Stimulated activated CD4-positive, alpha-beta T cell treated with anti-CD3 and anti-CD28 coated beads, Interleukin-1b, Interleukin-23, amount 100 ng/mL, for 4 hours (primary cell): ENCODE measurements around the gene PLXNA1.

Source experiments
- DNase-seq, 2 donors: peaks; one replicate each; pipeline ENCODE4 v3.0.0-alpha.2; 2020; ENCODE audit warnings: low read depth in 2 of 2

PLXNA1 gene

DNA sequence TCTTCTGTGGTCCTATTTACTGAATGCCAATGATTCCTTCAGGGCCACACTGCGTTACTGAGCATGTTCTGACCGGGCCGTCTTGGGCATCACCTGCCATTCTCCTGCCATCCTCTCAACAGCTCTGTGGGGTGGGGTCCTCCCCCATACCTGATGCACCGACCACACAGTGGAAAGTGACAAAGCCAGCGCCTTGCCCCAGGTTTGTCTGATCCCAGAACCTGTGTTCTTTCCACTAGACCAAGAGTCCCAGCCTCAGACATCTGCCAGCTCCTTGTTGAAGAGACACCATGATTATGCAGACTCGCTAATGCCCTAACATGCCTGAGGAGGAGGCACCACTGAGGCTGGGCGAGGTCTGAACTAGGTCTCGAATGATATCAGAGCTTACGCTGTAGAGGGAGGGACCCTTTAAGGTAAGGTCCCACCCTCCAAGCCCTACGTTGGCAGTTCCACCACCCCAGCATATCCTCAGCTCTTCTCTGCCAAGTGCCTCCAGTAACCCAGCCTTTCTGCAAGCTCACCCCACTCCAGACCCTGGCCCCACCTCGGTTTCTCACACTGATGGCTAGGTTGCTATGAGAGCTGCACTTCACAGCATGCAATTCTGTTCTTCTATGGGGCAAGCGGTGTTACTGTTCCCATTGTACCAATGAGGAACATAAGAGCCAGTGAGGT is 29.8 kb upstream of the PLXNA1 start:
- no peak for DNase-seq

DNA sequence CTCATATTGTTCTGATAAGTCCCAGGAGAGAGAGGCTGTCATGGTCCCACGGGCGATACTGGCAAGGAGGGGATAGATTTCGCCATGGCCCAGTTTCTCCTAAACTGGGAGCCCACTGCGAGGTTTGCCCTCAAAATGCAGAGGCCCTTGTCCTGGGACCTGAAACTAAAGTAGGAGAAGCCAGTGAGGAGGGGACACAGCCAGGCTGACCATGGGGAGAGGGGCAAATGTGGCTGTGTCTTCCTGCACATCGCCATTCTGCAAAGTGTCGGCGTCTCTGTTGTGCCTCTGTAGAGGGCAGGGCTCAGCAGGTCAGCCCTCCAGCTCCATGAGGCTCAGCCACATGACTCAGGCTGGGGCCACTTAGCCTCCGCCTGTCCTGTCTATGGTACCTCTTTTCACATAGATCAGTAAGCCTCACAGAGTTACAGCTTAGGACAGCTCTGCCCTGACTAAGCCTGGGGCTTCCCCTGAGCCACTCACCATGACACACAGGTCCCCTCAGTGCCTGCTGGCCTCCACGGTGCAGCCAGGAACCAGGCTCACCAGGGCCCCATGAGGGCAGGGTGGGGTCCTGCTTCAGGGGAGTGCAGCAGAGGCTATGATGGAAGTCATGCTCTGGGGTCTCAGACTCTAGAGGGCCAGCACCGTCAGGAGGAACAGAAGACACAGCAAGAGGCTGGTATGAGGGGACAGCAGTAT is 28.6 kb upstream of the PLXNA1 start:
- no peak for DNase-seq

DNA sequence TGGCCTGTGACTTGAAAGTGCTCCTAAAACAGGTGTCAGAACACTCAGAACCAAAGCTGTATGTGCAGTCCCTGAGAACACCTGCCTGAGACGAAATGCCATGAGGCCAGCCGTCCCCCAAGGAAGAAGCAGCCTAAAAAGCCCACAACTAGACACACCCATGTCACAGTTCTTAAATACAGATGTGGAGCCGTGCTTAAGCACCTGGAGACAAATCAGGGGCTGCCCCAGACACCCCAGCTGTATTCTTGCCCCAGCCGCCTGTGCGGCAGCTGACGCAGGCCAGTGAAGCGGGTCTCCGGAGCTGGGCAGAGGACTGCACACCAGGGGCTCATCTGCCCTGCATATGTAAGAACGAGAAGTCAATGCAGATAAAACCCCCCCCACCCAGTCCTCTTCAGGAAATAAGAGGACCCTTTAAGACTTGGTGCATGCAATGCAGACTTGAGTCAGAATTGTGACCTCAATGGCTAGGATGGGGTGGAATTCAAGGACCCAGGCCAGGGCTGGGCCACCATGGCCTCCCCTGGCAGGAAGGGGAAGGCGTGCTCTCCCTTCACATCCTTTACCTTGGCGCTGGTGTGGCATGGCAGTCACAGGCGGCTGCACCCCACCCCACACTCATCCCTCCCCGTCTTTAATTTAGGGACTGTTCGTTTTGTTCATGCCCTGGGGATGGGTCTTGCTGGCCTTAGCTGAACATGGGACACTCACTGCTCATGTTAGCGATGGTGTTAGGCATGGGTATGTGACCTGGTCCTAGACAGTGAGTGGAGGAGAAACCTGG is 27.7 kb upstream of the PLXNA1 start:
- no peak for DNase-seq

DNA sequence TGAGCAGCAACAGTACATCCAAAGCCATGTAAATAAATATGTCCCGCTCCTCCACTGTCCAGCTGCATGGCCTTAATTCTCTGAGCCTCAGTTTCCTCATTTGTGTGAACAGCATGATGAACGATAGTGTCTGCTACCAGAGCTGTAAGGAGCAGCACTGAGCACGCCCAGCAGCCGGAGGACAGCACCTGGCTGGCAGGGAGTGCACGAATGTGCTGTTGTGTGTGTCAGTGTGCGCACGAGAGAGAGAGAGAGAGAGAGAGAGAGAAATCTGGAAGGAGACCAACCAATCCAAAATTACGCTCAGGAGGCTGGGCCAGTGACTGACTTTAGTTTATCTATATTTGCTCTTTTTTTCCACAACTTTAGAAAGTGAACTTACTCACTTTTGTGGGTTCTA is 26.6 kb upstream of the PLXNA1 start:
- DNase-seq: no peak

DNA sequence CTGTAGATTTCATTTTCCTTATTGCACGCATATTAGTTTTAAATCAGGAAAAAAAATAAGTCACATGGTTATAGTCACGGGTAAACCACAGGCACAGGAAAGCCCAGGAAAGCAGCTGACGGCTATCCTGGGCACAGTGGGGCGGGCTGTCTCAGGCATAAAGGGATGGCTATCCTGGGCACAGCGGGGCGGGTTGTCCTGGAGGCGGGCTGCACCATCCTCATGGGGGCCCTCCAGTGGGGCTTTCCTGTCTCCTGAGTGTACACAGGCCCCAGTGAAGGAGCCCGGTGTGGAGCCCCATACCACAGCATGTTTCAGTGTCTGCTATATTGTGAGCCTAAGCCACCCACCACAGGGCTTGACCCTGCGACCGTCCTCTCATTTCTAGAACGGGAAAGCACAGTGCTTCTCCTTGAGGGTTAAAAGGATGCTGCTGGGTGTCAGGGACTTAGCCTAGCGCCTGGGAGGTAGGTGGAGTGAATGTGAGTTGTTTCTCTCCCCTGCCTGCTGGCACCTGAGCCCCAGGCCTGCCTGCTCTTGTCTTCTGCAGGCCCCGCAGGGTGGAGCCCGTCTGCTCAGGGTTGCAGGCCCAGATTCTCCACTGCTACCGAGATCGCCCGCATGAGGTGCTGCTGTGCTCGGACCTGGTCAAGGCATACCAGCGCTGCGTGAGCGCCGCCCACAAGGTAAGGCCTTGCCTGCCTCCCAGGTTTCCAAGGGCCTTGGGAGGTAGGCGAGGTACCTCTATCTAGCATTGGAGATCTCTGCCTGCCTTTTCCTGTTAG is 25.9 kb upstream of the PLXNA1 start:
- DNase-seq: no peak

DNA sequence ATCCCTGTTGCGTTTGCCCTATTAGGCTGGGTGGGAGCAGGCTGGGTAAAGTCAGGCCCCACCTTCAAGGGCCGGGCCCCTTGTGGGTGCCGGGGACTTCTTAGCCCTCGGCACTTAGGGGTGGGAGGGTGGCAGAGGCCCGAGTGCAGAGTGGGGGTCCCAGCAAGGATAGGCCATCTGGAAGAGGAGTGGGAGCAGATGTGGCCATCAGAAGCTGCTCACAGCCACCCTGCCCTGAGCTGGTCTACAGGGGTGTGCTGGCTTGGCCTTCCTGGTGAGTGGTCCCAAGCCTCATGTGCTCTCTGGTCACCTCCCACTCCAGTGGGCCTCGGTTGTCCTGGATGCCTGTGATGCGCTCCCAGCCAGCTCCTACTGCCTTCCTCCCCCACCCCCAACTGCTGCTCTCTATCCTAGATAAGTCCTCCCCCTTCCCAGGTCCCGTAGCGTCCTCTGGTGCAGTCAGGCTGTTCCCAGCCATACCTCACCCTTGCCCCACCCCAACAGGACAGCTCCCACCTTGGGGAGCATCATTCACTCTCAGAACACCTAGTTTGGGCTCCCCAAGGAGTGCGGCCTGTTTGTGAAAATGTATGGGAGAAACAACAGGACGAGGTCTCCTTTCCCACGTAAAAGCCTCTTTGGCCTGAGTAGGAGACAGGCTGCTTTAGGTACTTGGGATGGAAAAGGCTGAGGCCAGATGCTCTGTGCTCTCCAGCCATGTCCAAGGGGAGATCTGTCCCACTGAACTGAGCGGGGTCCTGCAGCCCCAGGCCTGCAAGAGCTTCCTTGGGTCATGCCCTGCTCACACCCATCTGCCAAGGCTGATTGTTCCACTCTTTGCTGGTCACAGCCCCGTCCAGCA is 24.9 kb upstream of the PLXNA1 start:
- DNase-seq: no peak

DNA sequence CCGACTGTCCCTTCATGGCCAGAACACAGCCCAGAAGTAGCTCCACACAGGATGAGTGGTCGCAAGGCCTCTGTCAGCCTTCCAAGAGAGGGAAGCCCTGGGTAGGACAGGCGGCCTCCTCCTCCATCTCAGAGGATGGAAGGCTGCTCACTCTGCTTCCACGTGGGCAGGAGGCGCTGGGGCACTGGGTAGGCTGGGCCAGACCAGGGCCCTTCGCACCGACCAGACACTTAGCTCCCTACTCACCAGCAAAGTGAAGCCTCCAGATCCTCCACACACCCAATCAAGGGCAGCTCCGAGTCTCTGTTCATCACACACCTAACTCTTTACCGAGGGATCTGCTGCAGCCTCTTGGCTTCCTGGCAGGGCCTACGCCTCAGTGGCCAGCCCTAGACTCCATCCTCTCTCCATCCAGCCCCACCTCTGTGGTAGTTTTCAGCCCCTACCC is 24.3 kb upstream of the PLXNA1 start:
- no peak for DNase-seq

DNA sequence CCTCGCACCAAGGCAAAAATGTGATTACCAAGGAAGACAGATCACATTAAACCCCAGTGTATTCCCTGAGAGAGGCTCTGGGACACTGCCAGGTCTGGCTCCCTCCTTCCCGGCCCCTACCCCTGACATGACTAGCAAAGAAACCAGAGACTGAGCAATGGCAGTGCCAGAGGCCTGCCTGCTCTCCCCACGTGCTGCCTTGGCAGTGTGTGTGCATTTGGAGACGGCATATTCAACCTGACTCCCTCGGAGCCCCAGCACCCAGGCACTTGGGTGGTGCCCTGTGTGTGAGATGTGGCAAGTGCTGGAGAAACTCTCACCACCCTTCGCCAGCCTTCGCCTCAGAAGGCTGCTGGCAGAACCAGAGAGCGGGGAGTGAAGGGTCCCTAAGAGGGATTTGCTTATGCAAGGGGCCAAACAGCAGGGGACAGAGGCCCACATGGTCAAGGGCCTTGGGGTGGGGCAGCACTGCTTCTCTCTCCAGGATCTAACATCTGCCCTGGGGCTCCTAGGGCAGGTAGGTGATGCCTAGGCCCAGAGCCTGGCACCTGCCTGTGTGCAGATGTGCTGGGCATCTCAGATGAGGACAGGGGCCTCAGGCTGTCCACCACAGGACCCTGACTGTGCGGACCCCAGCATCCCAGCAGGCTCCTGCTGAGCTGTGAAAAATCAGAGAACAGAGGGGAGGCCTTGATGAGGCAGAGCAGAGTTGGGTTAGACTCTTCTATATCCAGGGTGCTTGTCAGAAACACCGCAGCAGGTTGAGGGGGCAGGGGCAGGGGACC is 23.6 kb upstream of the PLXNA1 start:
- no peak for DNase-seq

DNA sequence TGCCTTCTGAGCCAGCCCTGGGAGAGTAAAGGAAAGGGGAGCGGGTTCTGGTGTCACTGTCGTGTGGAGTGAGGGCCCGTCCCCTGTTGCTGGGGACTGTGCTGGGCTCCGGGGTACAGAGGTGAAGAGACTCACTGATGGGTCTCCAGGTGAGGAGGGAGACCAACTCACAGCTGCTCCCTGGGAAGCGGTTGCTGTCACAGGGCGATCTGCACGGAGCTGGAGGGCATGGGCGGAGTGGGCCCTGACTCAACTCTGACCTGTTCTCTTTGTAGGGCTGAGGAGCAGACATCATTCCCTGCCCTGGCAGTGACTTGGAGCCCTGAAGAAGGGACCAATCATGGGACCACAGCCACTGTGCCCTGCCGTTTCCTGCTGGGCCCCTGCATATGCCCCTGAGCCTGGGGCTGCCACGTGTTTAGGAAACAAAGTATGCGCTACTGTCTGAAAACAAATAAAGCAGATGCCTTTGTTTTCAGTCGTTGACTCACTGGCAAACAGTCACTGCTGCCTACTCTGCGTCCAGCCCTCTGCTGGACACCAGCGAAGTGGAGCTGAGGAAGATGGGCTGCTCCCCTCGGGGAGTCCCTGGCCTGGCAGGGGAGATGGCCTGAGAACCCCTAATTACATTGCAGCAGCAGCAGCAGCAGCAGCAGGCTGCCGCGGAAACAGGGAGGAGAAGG is 22.9 kb upstream of the PLXNA1 start:
- DNase-seq: no peak

DNA sequence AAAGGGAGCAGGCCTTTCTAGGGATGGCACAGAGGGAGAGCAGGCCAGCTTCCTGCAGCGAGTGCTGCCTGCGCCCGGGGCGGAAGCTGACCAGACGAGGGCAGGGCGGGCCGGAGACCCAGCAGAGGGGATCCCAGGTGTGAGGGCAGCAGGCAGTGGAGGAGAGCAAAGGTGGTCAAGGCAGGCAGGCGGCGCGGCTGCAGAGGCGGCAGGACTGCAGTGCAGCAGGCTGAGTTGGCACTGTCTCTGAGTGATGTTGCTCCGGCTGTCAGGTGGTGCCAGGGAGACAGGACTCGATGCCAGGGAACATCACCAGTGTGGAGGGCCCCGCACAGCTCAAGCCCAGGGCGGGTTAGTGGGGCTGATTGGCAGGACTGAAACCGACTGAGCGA is 22.3 kb upstream of the PLXNA1 start:
- DNase-seq: no peak

DNA sequence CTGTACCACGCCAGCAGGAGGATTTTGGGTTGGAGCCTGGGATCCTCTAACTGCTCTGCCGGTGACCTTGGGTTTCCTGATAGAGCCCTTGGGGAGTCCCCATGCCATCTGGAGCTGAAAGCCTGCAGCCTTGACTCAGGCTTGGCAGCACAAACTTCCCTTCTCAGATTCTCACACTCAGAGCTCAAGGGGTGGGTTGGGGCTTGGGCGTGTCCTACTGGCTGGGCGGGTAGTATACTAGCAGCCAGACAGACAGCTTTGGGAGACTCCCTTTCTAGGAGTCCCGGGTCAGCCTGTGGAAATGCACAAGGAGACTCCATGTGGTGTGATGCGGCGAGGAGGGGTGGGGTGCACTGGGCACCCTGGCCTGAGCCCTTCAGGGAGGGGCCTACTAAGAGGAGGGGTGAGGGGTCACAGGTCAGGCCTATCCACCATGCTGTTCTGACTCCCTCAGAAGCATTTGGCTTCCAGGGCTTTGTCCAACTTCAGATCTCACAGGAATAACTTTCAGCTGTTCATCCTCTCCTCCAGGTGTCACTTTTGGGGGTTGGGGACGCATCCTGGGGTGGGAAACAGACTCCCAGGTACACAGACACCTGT is 21.6 kb upstream of the PLXNA1 start:
- no peak for DNase-seq

DNA sequence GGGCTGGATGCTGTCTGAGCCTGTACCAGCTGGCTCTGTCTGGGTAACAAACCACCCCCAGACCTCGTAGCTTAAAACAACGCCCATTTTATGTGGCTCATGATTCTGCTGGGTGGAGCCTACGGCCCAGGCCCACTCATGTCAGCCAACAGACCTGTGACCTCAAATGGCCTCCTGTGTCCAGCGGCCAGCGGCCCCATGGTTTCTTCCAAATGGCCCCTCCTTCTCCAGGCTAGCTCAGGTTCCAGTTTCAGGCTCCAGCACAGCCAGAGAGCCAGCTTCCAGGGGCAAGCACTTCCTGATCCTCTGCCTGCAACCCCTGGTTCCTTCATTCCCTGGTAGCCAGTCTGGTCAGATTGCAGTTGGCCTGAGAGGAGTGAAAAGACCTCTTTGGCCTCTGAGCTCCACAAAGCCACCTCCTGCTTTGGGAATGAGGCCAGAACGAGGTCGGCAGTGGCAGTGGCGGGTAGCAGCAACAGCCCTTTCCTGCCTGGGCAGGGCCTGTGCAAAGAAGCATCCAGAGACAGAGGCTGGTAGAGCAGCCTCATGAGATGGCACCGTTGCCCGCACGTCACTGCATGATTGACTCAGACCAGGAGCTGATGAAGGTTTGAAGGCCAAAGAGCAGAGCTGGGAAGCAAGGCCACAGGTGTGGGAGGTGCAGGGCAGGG is 21.0 kb upstream of the PLXNA1 start:
- no peak for DNase-seq

DNA sequence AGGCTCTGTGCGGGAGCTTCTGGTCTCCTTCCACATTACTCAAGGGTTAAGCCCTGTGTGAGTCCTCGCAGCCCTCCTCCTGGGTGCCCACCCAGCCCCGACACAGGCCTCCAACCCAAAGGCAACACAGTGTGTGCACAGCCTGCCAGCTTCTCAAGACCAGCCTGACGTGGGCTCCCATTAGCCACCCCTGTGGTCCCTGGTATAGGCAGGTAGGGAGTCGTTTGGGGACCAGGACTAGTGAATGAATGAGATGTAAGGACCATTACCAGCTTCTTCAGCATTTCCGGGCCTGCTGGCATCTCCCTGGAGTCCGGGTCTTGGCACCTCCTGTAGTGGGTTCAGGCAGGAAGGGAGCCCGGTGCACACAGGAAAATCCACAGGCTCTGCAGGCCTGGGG is 20.2 kb upstream of the PLXNA1 start:
- no peak for DNase-seq

DNA sequence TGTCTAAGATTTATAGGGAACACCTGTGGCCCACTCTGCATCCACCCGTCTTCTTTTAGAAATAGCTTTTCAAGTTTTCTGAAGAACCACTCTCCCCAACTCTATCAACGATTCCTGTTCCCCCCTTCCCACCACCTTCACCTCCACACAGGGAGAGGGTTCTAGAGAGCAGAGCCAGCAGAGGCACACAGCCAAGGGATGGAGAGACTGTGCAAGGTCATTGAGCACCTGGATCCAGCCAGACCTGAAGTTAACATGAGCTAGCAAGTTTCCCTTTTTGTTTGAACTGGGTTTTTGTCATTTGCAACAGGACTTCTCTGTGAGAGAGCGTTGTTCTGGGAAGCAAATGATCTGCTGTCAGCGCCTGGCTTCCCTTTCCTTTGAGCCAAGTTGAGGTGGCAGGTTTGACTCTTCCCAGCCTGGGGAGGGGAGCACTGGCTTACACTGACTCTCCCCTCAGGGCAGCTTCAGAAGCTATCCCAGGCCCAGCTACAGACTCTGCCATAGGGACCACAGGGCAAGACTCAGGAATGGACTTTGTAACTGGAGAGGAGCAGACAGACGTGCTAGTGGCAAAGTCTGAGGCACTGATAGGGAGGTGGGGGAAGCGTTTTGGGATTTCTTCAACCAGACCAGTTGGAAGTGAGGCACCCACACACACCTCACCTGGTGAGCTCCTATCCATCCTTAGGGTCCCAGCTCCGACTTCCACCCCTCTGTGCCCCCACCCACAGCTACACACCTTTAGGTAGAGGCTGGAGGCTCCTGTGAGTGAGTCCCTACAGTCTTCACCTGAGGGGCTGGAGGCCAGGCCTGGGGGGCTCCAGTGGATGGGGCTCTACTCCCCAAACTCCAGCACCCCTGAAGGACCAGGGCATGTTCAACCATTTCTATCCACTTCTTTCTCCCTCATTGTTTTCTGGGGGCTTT is 19.4 kb upstream of the PLXNA1 start:
- no peak for DNase-seq

DNA sequence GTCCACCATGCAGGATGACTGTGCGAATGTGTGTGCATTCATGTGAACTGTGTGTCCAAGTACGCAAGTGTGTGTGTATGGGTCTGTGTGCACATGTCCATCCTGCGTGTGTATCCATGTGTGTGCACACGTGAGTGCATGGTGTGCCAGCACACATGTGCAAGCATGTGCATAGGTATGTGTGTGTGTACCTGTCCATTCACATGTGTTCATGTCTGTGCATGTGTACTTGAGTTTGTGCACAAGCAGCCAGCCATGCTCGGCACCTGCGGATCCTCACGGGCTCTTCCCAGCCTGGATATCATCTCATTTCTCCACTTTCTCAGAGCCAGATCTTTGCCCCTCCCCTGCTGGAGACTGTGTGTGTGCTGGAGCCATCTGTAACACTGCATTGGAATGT is 18.7 kb upstream of the PLXNA1 start:
- no peak for DNase-seq

DNA sequence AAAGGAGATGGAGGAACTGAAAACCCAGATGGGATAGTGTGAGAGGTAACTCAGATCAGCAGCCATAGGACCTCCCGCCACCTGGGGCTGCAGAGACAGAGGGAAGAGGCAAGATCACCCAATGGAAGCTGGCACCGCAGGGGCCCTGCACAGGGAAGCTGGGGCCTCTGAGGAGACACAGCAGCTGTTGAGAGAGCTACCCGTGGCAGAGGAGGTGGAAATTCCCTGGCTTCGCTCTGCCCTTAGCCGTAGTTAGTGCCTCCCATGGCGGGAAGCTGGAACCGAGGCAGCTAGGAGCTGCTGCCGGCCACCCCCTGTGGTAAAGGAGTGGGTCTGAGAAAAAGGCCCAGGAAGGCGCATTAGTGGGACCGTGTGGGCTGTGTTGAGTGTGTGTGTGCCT is 18.0 kb upstream of the PLXNA1 start:
- no peak for DNase-seq

DNA sequence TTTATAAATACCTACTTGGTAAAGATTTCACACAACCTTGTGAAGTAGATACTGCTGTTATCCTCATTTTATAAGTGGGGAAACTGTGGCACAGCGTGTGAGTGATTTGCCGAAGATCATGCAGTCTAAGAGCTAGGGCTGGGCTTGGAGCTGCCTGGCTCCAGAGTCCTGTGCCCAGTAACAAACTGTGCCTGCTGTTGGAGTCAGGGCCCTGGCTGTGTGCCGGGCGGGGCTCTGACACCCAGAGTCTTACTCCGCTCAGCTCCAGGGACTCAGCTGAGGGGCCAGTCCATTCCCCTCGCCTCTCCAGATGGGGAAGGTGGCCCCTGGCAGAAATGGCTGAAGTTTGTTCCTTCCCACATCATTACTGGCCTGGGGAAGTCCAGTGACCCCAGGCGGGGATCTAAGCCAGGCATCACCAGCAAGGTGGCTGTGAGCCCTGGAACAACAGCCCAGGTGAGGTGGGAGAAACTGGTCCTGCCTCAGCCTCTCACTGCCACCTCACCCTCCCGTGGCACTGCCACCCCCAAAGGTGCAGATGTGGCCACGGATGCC is 17.3 kb upstream of the PLXNA1 start:
- no peak for DNase-seq
